GM18858 (cell line): Measurements from ENCODE around the gene KDM8.
"Not testable (repeated sequence)": the region's sequence is repeated elsewhere in the genome, so short reads cannot be mapped to it uniquely, and the experiment has no call there.

Source experiments
- ATAC-seq: cut with Tn5 transposase; IDR thresholded peaks from one replicate; pipeline ENCODE4 v1.9.1; 2021; ENCODE audit not compliant: unreplicated experiment

Gene KDM8

GRCh38 chr16:27241658-27242057 is 38.3 kb downstream of the KDM8 start:
- ATAC-seq: no peak

- ATAC-seq: no peak
Measured at GRCh38 chr16:27242398-27242797, 39.1 kb downstream of the KDM8 start.

- no peak for ATAC-seq
Measured at GRCh38 chr16:27242868-27243590, 39.7 kb downstream of the KDM8 start.

- ATAC-seq: no peak
Measured at GRCh38 chr16:27243725-27244362, 40.5 kb downstream of the KDM8 start.

GRCh38 chr16:27244363-27244755 is 41.0 kb downstream of the KDM8 start:
- no peak for ATAC-seq

GRCh38 chr16:27245276-27246172 is 42.2 kb downstream of the KDM8 start:
- ATAC-seq: no peak

GRCh38 chr16:27246439-27246838 is 43.1 kb downstream of the KDM8 start:
- no peak for ATAC-seq

GRCh38 chr16:27247076-27247475 is 43.8 kb downstream of the KDM8 start:
- ATAC-seq: not testable (repeated sequence)

GRCh38 chr16:27248036-27248435 is 44.7 kb downstream of the KDM8 start:
- no peak for ATAC-seq

GRCh38 chr16:27248886-27249285 is 45.6 kb downstream of the KDM8 start:
- ATAC-seq: not testable (repeated sequence)

- ATAC-seq: no peak
Measured at GRCh38 chr16:27251541-27252205, 48.3 kb downstream of the KDM8 start.

GRCh38 chr16:27252206-27252585 is 48.9 kb downstream of the KDM8 start:
- ATAC-seq: no peak

- no peak for ATAC-seq
Measured at GRCh38 chr16:27253526-27253930, 50.2 kb downstream of the KDM8 start.

- no peak for ATAC-seq
Measured at GRCh38 chr16:27254262-27254811, 51.0 kb downstream of the KDM8 start.

GRCh38 chr16:27256861-27257260 is 53.5 kb downstream of the KDM8 start:
- ATAC-seq: no peak

- ATAC-seq: no peak
Measured at GRCh38 chr16:27257271-27257670, 53.9 kb downstream of the KDM8 start.

- ATAC-seq: no peak
Measured at GRCh38 chr16:27258241-27258734, 55.0 kb downstream of the KDM8 start.

- no peak for ATAC-seq
Measured at GRCh38 chr16:27259710-27260109, 56.4 kb downstream of the KDM8 start.

- not testable (repeated sequence) for ATAC-seq
Measured at GRCh38 chr16:27262904-27263423, 59.6 kb downstream of the KDM8 start.

GRCh38 chr16:27264151-27264550 is 60.8 kb downstream of the KDM8 start:
- no peak for ATAC-seq
